Measurements from ENCODE around the gene ASCL2.
"Not testable (repeated sequence)": the region's sequence is repeated elsewhere in the genome, so short reads cannot be mapped to it uniquely, and the experiment has no call there.

Gene ASCL2

DNA sequence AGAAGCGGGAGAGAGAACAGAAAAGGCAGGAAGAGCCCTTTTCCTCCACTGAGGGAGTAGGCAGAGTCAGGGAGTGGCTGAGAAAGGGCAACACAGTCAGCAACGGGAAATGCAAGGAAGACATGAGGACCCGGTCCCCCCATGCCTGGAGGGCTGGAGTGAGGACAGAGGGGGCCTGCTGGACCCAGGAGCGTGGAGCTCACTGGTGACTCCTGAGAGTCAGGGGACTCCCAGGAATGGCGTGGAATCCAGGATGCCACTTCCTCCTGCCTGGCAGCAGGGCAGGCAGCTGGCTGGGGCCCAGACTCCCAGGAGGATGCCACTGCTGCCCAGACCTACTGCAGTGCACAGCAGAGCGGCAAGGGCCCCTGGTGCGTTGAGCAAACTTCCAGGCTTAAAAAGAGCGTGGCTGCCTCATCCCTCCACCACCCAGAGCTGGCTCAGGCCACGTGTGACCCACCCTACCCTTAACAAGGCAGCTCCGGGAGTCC lies 20.0 kb upstream of the ASCL2 start:
- peaks cover 12% of the 10 kb centered on the region for H3K27me3 ChIP-seq (ENCODE audit: control insufficient read depth, insufficient read depth, low read length)
- H3K9ac ChIP-seq (ENCODE audit: low read length) = no peak overlapping the region

DNA sequence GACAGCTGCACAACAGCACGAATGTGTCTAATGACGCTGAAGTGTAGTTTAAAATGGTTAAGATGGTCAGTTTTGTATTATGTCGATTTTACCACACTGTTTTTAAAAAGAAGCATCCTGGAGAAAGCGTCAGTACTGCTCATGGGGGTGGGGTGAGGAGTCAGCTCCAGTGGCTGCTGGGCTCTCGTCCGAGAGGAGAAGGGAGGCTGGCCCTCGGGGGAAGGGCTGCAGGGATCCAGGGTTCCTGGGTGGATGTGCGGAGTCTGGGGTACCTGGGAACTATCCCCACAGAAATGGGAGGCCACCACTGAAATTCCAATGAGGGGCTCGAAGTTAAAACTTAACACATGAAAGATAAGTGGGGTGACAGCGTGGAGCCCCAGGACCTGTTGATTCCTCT lies 19.5 kb upstream of the ASCL2 start:
- no peak overlapping the region for H3K4me3 ChIP-seq (ENCODE audit: low read length)
- H3K9ac ChIP-seq (ENCODE audit: low read length) = no peak overlapping the region
- H3K36me3 ChIP-seq (ENCODE audit: control insufficient read depth, low read depth, low read length) = no peaks in the 10 kb centered on the region
- peaks cover 5% of the 10 kb centered on the region for H3K4me1 ChIP-seq (ENCODE audit: control insufficient read depth, low read depth, low read length)
- H3K9me3 ChIP-seq (ENCODE audit: control insufficient read depth, low read depth, low read length) = no peaks in the 10 kb centered on the region
- peaks cover 12% of the 10 kb centered on the region for H3K27me3 ChIP-seq (ENCODE audit: control insufficient read depth, insufficient read depth, low read length)
- no peak overlapping the region for H3K27ac ChIP-seq (ENCODE audit: low read length)

More for the DNA sequence above, 20.0 kb upstream of the ASCL2 start:
- Histone ChIP-seq H3K27ac (ENCODE audit: low read length) (no peak overlapping the region), H3K36me3 (ENCODE audit: control insufficient read depth, low read depth, low read length) (no peaks in the 10 kb centered on the region), H3K4me3 (ENCODE audit: low read length) (no peak overlapping the region), H3K9me3 (ENCODE audit: control insufficient read depth, low read depth, low read length) (no peaks in the 10 kb centered on the region), H3K4me1 (ENCODE audit: control insufficient read depth, low read depth, low read length) (peaks cover 5% of the 10 kb centered on the region)

DNA sequence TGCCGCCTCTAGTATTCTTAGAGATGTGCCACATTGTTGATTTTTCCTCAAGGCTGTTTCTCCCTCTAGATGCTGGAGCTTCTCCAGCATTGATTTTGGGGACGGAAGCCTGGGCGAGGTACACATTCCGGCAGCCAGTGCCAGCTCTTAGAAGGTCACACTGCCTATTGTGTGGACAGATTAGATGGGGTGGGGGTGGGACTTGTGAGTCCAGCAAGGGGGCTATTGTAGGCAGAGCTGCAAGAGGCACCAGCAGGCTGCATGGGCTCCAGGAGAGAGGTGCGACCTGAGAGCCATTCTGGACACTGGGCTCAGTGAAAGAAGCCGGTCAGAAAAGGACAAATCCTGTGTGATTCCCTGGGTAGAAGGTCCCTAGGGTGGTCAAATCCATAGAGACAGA lies 19.0 kb upstream of the ASCL2 start:
- no peak overlapping the region for H3K9ac ChIP-seq (ENCODE audit: low read length)
- no peaks in the 10 kb centered on the region for H3K9me3 ChIP-seq (ENCODE audit: control insufficient read depth, low read depth, low read length)
- no peak overlapping the region for H3K4me3 ChIP-seq (ENCODE audit: low read length)
- H3K27ac ChIP-seq (ENCODE audit: low read length) = no peak overlapping the region
- peaks cover 5% of the 10 kb centered on the region for H3K4me1 ChIP-seq (ENCODE audit: control insufficient read depth, low read depth, low read length)
- peaks cover 16% of the 10 kb centered on the region for H3K27me3 ChIP-seq (ENCODE audit: control insufficient read depth, insufficient read depth, low read length)
- H3K36me3 ChIP-seq (ENCODE audit: control insufficient read depth, low read depth, low read length) = no peaks in the 10 kb centered on the region

DNA sequence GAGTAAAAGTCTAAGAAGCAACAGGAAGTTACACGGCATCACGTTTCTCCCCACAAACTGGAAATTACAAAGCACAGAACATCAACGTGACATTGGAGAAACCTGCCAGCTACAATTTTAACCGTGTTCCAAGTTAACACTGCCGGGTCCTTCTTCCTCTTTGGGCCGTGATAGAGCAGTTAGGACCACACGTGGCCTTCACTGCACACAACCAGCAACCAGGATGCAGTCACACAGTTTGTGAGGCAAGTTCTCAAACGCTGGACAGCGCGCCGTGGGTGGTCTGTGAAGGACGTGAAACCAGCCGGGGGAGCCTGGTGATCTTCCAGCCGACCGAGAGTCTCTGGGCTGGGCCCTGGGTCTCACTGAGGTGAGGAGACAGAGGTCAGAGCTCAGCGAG lies 16.7 kb upstream of the ASCL2 start:
- H3K27ac ChIP-seq (ENCODE audit: low read length) = no peak overlapping the region
- no peak overlapping the region for H3K9ac ChIP-seq (ENCODE audit: low read length)
- no peaks in the 10 kb centered on the region for H3K9me3 ChIP-seq (ENCODE audit: control insufficient read depth, low read depth, low read length)
- no peak overlapping the region for H3K4me3 ChIP-seq (ENCODE audit: low read length)
- H3K4me1 ChIP-seq (ENCODE audit: control insufficient read depth, low read depth, low read length) = peaks cover 5% of the 10 kb centered on the region
- H3K36me3 ChIP-seq (ENCODE audit: control insufficient read depth, low read depth, low read length) = no peaks in the 10 kb centered on the region
- peaks cover 23% of the 10 kb centered on the region for H3K27me3 ChIP-seq (ENCODE audit: control insufficient read depth, insufficient read depth, low read length)

DNA sequence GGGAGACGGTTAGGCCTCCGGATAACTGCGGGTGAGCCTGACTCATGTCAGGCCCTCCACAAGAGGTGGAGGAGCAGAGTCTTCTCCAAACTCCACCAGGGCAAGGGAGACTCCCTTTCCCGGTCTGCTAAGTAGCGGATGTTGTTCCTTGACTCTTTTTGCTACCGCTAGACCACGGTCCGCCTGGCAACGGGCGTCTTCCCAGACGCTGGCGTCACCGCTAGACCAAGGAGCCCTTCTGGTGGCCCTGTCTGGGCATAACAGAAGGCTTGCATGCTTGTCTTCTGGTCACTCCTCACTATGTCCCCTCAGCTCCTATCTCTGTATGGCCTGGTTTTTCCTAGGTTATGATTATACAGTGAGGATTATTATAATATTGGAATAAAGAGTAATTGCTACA lies 16.0 kb upstream of the ASCL2 start:
- H3K4me1 ChIP-seq (ENCODE audit: control insufficient read depth, low read depth, low read length); H3K27ac ChIP-seq (ENCODE audit: low read length): not testable (repeated sequence)

DNA sequence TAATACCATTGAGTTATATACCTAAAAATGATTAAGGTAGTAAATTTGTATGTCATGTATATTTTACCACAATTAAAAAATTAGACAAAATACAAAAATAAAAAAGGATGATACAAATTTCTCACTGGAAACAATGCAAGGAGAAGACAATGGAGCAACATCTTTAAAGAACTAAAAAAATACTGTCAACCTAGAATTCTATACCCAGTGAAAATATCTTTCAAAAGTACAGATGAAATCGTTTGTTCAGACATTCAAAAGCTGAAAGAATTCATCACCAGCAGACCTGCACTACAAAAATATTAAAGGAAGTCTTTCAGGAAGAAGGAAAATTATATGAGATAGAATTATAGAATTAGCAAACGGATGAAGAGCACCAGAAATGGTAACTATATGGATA lies 9.8 kb upstream of the ASCL2 start:
- Histone ChIP-seq H3K36me3 (ENCODE audit: control insufficient read depth, low read depth, low read length) (no peaks in the 10 kb centered on the region), H3K4me3 (ENCODE audit: low read length) (no peak overlapping the region), H3K27me3 (ENCODE audit: control insufficient read depth, insufficient read depth, low read length) (peaks cover 24% of the 10 kb centered on the region), H3K4me1 (ENCODE audit: control insufficient read depth, low read depth, low read length) (peaks cover 7% of the 10 kb centered on the region), H3K27ac (ENCODE audit: low read length) (no peak overlapping the region), H3K9ac (ENCODE audit: low read length) (no peak overlapping the region), H3K9me3 (ENCODE audit: control insufficient read depth, low read depth, low read length) (no peaks in the 10 kb centered on the region)

More for the DNA sequence above, 16.0 kb upstream of the ASCL2 start:
- not testable (repeated sequence) for H3K36me3 ChIP-seq (ENCODE audit: control insufficient read depth, low read depth, low read length); H3K9ac ChIP-seq (ENCODE audit: low read length); H3K9me3 ChIP-seq (ENCODE audit: control insufficient read depth, low read depth, low read length); H3K4me3 ChIP-seq (ENCODE audit: low read length)
- peaks cover 23% of the 10 kb centered on the region for H3K27me3 ChIP-seq (ENCODE audit: control insufficient read depth, insufficient read depth, low read length)

DNA sequence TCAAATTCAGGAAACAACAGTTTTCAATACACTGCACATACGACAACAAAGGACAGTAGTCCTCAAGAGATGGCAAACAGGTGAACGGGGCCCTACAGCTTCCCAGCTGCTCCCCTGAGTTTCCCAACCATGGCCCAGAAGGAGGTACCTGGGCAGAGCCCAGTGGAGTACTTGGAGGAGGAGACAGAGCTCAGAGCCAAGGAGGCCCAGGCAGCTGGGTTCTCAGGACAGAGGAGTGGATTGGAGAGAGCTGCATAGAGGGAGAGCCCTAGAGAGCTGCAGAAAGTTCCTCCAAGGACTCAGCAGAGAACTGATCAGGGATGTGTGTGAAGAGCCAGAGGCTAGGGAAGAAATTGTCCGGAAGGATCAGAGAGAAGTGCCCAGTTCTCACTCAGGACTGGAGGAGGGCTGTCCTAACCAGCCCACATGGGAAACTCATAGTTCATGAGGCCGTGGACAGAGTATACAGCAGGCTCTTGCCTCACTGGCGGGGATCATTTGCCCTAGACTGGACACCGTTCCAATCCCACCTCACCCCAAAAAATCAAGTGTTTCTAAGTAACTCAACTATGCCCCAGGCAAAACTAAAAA lies 7.6 kb upstream of the ASCL2 start:
- no peaks in the 10 kb centered on the region for H3K9me3 ChIP-seq (ENCODE audit: control insufficient read depth, low read depth, low read length)
- H3K4me3 ChIP-seq (ENCODE audit: low read length) = no peak overlapping the region
- peaks cover 35% of the 10 kb centered on the region for H3K27me3 ChIP-seq (ENCODE audit: control insufficient read depth, insufficient read depth, low read length)
- no peak overlapping the region for H3K27ac ChIP-seq (ENCODE audit: low read length)
- H3K9ac ChIP-seq (ENCODE audit: low read length) = no peak overlapping the region
- peaks cover 7% of the 10 kb centered on the region for H3K4me1 ChIP-seq (ENCODE audit: control insufficient read depth, low read depth, low read length)
- no peaks in the 10 kb centered on the region for H3K36me3 ChIP-seq (ENCODE audit: control insufficient read depth, low read depth, low read length)

DNA sequence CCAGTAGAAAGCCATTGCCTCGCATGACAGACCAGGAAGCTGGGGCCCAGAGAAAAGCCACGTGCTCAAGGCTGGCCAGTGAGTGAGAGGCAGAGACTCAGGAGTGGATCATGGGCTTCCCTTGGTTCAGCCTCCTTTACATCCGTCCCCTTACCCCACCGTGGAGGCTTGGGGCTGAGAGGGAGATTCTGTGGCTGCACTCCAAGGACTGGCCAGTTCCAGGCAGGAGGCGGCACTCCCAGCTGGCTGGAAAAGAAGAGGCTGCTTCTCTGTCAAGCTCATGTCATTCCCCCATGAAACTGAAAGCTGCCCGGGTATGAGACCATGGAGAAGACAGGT lies 6.6 kb upstream of the ASCL2 start:
- peaks cover 46% of the 10 kb centered on the region for H3K27me3 ChIP-seq (ENCODE audit: control insufficient read depth, insufficient read depth, low read length)
- no peak overlapping the region for H3K4me3 ChIP-seq (ENCODE audit: low read length)
- H3K9ac ChIP-seq (ENCODE audit: low read length) = no peak overlapping the region
- peaks cover 7% of the 10 kb centered on the region for H3K4me1 ChIP-seq (ENCODE audit: control insufficient read depth, low read depth, low read length)
- H3K9me3 ChIP-seq (ENCODE audit: control insufficient read depth, low read depth, low read length) = no peaks in the 10 kb centered on the region
- no peak overlapping the region for H3K27ac ChIP-seq (ENCODE audit: low read length)
- H3K36me3 ChIP-seq (ENCODE audit: control insufficient read depth, low read depth, low read length) = no peaks in the 10 kb centered on the region

DNA sequence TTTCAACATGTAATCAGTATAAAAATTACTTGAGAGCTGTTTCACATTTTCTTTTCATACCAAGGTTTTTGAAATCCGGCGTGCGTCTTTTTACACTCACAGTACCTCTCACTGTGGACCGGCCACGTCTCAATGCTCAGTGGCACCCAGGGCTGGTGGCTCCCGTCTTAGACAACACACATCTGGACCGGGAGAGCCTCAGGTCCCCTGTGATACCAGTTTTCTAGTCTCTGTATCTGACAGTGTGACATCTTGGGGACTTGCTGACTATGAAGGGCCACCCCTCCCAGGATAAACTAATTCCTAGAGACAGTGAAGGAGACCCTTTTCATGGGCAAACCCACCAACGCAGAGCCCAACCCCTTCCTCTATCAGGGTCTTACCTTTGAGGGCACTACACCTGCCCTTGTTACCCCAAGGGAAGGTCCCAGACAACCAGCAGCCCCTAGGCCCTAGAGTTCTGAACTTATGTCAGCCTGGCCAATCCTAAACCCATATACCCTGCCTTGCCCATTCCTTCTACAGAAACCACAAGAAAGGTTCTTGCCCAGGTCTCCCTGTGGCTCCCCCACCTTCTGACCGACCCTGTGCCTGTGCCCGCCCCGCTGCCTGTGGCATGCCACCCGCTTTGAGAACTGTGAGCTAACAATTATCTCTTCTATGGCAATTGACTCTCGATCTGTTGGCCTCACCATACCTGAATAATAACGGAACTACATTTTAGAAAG lies 6.1 kb upstream of the ASCL2 start:
- H3K9ac ChIP-seq (ENCODE audit: low read length) = no peak overlapping the region
- H3K4me3 ChIP-seq (ENCODE audit: low read length) = no peak overlapping the region
- no peaks in the 10 kb centered on the region for H3K9me3 ChIP-seq (ENCODE audit: control insufficient read depth, low read depth, low read length)
- no peaks in the 10 kb centered on the region for H3K36me3 ChIP-seq (ENCODE audit: control insufficient read depth, low read depth, low read length)
- peaks cover 51% of the 10 kb centered on the region for H3K27me3 ChIP-seq (ENCODE audit: control insufficient read depth, insufficient read depth, low read length)
- H3K27ac ChIP-seq (ENCODE audit: low read length) = no peak overlapping the region
- peaks cover 7% of the 10 kb centered on the region for H3K4me1 ChIP-seq (ENCODE audit: control insufficient read depth, low read depth, low read length)

DNA sequence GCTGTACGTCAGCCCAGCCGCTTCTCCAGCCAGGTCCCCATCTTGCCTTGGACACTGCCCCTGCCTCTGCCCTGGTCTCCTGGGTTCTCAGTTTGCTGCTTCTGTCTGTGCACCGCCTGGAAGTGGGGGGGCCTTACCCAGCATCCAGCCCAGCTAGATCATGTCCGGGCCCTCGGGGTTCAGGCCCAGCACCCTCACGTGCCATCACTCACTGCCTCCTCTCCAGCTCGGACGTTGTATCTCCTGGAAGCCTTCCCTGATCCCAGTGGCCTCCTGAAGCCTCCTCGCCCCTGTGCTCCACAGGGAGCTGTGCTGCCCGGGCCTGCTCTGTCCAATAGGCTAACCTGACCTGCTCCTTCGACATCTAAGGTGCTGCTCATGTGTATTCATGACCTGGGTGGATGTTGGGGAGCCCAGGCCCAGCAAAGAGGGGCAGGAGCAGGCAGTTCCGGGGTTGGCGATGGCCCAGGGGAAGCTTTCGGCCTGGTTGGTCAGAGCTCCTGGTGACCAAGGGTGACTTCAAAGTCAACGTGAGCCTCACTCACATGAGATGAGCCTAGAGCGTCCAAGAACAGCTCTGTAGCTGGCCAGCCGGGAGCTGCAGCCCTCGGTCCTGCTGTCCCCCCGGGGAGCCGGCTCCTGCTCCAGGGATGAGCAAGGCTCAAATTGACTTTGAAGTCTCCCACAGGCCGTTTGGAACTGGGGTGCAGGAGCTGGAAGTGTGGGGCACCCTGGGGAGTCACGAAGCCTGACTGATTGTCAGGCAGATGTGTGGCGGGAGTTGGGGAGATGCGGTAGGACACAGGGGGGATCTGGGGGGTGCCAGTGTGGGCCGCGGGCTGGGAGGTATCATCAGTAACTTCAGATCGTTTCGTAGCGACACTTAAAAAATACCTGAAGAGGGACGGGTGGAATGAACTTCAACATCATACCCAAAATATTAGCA lies 5.2 kb upstream of the ASCL2 start:
- Histone ChIP-seq H3K27ac (ENCODE audit: low read length) (no peak overlapping the region), H3K27me3 (ENCODE audit: control insufficient read depth, insufficient read depth, low read length) (peaks cover 59% of the 10 kb centered on the region), H3K9ac (ENCODE audit: low read length) (no peak overlapping the region), H3K36me3 (ENCODE audit: control insufficient read depth, low read depth, low read length) (no peaks in the 10 kb centered on the region), H3K4me3 (ENCODE audit: low read length) (no peak overlapping the region), H3K4me1 (ENCODE audit: control insufficient read depth, low read depth, low read length) (peaks cover 7% of the 10 kb centered on the region), H3K9me3 (ENCODE audit: control insufficient read depth, low read depth, low read length) (no peaks in the 10 kb centered on the region)

DNA sequence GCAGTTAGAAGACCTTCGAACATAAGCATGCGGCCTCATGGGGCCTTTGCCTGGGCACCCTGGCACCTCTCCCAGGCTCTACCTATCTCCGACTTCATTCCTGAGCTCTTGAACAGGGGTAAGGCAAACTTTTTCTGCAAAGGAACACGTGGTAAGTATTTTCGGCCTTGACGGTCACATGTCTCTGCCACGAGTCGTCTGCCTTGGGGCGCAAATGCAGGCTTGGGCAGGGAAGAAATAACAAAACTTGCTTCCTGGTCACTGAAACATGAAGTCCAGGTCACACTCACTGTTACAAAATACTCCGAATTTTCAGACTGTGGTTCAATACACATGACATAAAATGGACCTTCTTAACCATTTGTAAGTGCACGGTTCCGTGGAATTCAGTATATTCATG lies 3.4 kb upstream of the ASCL2 start:
- Histone ChIP-seq H3K4me1 (ENCODE audit: control insufficient read depth, low read depth, low read length) (peaks cover 7% of the 10 kb centered on the region), H3K9ac (ENCODE audit: low read length) (no peak overlapping the region), H3K27ac (ENCODE audit: low read length) (no peak overlapping the region), H3K27me3 (ENCODE audit: control insufficient read depth, insufficient read depth, low read length) (peaks cover 78% of the 10 kb centered on the region), H3K9me3 (ENCODE audit: control insufficient read depth, low read depth, low read length) (no peaks in the 10 kb centered on the region), H3K4me3 (ENCODE audit: low read length) (no peak overlapping the region), H3K36me3 (ENCODE audit: control insufficient read depth, low read depth, low read length) (no peaks in the 10 kb centered on the region)
